ENCODE data around the gene MAPKAPK5. TPM values are rescaled to one million over a fixed set of nuclear protein-coding genes. Genes with fewer than 3 reads are reported as not detected.

The MAPKAPK5 gene
- total and polyA plus RNA-seq, 2 experiments from 2014 or later = 41.5 to 77.0 TPM

DNA sequence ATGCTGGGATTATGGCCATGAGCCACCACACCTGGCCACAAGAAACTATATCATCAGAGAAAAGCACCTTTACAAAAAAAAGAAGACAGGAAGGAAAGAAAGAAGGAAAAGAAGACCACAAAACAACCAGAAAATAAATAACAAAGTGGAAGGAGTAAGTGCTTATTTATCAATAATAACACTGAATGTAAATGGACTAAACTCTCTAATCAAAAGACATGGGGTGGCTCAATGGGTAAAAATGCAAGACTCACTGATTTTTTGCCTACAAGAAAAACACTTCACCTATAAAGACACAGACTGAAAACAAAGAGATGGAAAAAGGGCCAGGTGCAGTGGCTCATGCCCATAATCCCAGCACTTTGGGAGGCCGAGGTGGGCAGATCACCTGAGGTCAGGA, 65.7 kb downstream of the MAPKAPK5 start:
- Histone ChIP-seq H3K79me2 (replicated peaks; ENCODE audit: insufficient read depth) (no peaks in the 10 kb centered on the region), H3K4me2 (no peak overlapping the region), H2AFZ (no peak overlapping the region), H3K4me1 (ENCODE audit: insufficient read depth) (no peaks in the 10 kb centered on the region), H3K27me3 (ENCODE audit: insufficient read depth) (no peaks in the 10 kb centered on the region), H3K36me3 (ENCODE audit: insufficient read depth) (no peaks in the 10 kb centered on the region), H3F3A (replicated peaks; ENCODE audit: low read depth) (no peaks in the 10 kb centered on the region), H3K27ac (ENCODE audit: low read depth) (no peak overlapping the region), H3K9me2 (ENCODE audit: insufficient read depth) (no peaks in the 10 kb centered on the region), H4K20me1 (replicated peaks; ENCODE audit: insufficient read depth) (no peaks in the 10 kb centered on the region), H3K4me3 (no peak overlapping the region)
- no peak for TF ChIP-seq ZNF331 (CRISPR knock-in tag; IDR thresholded peaks at IDR 0.05; ENCODE audit: low read depth)
- no peak for TF ChIP-seq CREB1 (CRISPR knock-in tag; IDR thresholded peaks at IDR 0.05; ENCODE audit: low read depth)
- TF ChIP-seq, protein P1, sequence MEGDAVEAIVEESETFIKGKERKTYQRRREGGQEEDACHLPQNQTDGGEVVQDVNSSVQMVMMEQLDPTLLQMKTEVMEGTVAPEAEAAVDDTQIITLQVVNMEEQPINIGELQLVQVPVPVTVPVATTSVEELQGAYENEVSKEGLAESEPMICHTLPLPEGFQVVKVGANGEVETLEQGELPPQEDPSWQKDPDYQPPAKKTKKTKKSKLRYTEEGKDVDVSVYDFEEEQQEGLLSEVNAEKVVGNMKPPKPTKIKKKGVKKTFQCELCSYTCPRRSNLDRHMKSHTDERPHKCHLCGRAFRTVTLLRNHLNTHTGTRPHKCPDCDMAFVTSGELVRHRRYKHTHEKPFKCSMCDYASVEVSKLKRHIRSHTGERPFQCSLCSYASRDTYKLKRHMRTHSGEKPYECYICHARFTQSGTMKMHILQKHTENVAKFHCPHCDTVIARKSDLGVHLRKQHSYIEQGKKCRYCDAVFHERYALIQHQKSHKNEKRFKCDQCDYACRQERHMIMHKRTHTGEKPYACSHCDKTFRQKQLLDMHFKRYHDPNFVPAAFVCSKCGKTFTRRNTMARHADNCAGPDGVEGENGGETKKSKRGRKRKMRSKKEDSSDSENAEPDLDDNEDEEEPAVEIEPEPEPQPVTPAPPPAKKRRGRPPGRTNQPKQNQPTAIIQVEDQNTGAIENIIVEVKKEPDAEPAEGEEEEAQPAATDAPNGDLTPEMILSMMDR (conservative IDR thresholded peaks at IDR 0.05; ENCODE audit: low read depth in 2 of 2) = no peak
- TF ChIP-seq, protein P2, sequence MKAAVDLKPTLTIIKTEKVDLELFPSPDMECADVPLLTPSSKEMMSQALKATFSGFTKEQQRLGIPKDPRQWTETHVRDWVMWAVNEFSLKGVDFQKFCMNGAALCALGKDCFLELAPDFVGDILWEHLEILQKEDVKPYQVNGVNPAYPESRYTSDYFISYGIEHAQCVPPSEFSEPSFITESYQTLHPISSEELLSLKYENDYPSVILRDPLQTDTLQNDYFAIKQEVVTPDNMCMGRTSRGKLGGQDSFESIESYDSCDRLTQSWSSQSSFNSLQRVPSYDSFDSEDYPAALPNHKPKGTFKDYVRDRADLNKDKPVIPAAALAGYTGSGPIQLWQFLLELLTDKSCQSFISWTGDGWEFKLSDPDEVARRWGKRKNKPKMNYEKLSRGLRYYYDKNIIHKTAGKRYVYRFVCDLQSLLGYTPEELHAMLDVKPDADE (IDR thresholded peaks at IDR 0.05) = no peak
- TF ChIP-seq STAT1 (IDR thresholded peaks at IDR 0.05; ENCODE audit: unreplicated experiment) = no peak
- Mint-ChIP-seq H3K36me3 (ENCODE audit: low read depth) (peaks cover 44% of the 10 kb centered on the region), H3K4me1 (0 out of 3 replicates have a peak, but pooled peaks cover 2% of the 10 kb centered on the region), H3K4me3 (no peak overlapping the region), H3K9me3 (peaks cover 39% of the 10 kb centered on the region), H3K27ac (no peak overlapping the region), H3K27me3 (ENCODE audit: insufficient read depth, low read depth, poor library complexity) (peaks cover 3% of the 10 kb centered on the region)
- ATAC-seq (no peak), DNase-seq (ENCODE audit: low spot score) (no peak)

DNA sequence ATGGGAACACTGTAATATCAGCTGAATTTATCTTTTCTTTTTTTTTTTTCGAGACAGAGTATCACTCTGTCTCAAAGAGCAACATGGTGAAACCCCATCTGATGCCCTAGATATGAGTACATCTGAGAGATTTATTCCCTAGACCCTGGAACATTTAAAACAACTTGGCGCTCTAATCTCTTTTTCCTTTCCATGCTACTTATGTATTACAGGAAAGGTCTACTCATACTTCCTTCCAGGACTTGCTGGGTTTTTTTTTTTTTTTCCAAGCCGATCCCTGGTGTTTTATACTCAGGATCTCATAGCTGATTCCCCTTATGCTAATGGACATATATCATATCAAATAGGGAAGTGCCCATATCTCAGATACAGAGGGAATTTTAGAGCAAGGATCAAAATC, 83.1 kb downstream of the MAPKAPK5 start:
- no peak overlapping the region for H3K27ac ChIP-seq (ENCODE audit: low read depth)
- no peaks in the 10 kb centered on the region for H3K79me2 ChIP-seq (replicated peaks; ENCODE audit: insufficient read depth)
- no peaks in the 10 kb centered on the region for H3K9me2 ChIP-seq (ENCODE audit: insufficient read depth)
- no peaks in the 10 kb centered on the region for H4K20me1 ChIP-seq (replicated peaks; ENCODE audit: insufficient read depth)
- Mint-ChIP-seq H3K36me3 (ENCODE audit: low read depth) (no peaks in the 10 kb centered on the region), H3K4me3 (no peak overlapping the region), H3K4me1 (no peaks in the 10 kb centered on the region), H3K27ac (no peak overlapping the region), H3K9me3 (no peaks in the 10 kb centered on the region), H3K27me3 (ENCODE audit: insufficient read depth, low read depth, poor library complexity) (no peaks in the 10 kb centered on the region)
- H3K4me2 ChIP-seq = no peak overlapping the region
- no peaks in the 10 kb centered on the region for H3K4me1 ChIP-seq (ENCODE audit: insufficient read depth)
- ATAC-seq (no peak), DNase-seq (ENCODE audit: low spot score) (no peak)
- H2AFZ ChIP-seq = no peak overlapping the region
- H3K27me3 ChIP-seq (ENCODE audit: insufficient read depth) = no peaks in the 10 kb centered on the region
- no peaks in the 10 kb centered on the region for H3F3A ChIP-seq (replicated peaks; ENCODE audit: low read depth)
- no peak overlapping the region for H3K4me3 ChIP-seq
- H3K36me3 ChIP-seq (ENCODE audit: insufficient read depth) = no peaks in the 10 kb centered on the region
- TF ChIP-seq NANOG (IDR thresholded peaks at IDR 0.05; ENCODE audit: borderline replicate concordance) (no peak), JUNB (IDR thresholded peaks at IDR 0.05; ENCODE audit: unreplicated experiment) (no peak), EZH2phosphoT487 (IDR thresholded peaks at IDR 0.05; ENCODE audit: unreplicated experiment) (no peak), ZNF114 (CRISPR knock-in tag; IDR thresholded peaks at IDR 0.05) (no peak), POLR2AphosphoS5 (IDR thresholded peaks at IDR 0.05; ENCODE audit: low read depth) (no peak), EZH2 (IDR thresholded peaks at IDR 0.05; ENCODE audit: low read depth, unreplicated experiment) (no peak)
- TF ChIP-seq, protein P1 (conservative IDR thresholded peaks at IDR 0.05; ENCODE audit: low read depth in 2 of 2) = no peak
- TF ChIP-seq, protein P3, sequence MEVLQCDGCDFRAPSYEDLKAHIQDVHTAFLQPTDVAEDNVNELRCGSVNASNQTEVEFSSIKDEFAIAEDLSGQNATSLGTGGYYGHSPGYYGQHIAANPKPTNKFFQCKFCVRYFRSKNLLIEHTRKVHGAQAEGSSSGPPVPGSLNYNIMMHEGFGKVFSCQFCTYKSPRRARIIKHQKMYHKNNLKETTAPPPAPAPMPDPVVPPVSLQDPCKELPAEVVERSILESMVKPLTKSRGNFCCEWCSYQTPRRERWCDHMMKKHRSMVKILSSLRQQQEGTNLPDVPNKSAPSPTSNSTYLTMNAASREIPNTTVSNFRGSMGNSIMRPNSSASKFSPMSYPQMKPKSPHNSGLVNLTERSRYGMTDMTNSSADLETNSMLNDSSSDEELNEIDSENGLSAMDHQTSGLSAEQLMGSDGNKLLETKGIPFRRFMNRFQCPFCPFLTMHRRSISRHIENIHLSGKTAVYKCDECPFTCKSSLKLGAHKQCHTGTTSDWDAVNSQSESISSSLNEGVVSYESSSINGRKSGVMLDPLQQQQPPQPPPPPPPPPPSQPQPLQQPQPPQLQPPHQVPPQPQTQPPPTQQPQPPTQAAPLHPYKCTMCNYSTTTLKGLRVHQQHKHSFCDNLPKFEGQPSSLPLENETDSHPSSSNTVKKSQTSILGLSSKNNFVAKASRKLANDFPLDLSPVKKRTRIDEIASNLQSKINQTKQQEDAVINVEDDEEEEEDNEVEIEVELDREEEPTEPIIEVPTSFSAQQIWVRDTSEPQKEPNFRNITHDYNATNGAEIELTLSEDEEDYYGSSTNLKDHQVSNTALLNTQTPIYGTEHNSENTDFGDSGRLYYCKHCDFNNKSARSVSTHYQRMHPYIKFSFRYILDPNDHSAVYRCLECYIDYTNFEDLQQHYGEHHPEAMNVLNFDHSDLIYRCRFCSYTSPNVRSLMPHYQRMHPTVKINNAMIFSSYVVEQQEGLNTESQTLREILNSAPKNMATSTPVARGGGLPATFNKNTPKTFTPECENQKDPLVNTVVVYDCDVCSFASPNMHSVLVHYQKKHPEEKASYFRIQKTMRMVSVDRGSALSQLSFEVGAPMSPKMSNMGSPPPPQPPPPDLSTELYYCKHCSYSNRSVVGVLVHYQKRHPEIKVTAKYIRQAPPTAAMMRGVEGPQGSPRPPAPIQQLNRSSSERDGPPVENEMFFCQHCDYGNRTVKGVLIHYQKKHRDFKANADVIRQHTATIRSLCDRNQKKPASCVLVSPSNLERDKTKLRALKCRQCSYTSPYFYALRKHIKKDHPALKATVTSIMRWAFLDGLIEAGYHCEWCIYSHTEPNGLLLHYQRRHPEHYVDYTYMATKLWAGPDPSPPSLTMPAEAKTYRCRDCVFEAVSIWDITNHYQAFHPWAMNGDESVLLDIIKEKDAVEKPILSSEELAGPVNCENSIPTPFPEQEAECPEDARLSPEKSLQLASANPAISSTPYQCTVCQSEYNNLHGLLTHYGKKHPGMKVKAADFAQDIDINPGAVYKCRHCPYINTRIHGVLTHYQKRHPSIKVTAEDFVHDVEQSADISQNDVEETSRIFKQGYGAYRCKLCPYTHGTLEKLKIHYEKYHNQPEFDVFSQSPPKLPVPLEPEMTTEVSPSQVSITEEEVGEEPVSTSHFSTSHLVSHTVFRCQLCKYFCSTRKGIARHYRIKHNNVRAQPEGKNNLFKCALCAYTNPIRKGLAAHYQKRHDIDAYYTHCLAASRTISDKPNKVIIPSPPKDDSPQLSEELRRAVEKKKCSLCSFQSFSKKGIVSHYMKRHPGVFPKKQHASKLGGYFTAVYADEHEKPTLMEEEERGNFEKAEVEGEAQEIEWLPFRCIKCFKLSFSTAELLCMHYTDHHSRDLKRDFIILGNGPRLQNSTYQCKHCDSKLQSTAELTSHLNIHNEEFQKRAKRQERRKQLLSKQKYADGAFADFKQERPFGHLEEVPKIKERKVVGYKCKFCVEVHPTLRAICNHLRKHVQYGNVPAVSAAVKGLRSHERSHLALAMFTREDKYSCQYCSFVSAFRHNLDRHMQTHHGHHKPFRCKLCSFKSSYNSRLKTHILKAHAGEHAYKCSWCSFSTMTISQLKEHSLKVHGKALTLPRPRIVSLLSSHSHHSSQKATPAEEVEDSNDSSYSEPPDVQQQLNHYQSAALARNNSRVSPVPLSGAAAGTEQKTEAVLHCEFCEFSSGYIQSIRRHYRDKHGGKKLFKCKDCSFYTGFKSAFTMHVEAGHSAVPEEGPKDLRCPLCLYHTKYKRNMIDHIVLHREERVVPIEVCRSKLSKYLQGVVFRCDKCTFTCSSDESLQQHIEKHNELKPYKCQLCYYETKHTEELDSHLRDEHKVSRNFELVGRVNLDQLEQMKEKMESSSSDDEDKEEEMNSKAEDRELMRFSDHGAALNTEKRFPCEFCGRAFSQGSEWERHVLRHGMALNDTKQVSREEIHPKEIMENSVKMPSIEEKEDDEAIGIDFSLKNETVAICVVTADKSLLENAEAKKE (CRISPR knock-in tag; IDR thresholded peaks at IDR 0.05) = no peak
